GM12874 (cell line): ENCODE data around the gene EGFLAM.

ENCODE experiments used
- CTCF ChIP-seq: IDR thresholded peaks from 2 replicates; pipeline ENCODE4 v1.5.1; 2011; ENCODE audit warnings: low read depth, mild to moderate bottlenecking, control low read depth, low read length, moderate library complexity; ENCODE audit not compliant: insufficient read depth

EGFLAM gene

GRCh38 chr5:38403406-38403805 is 145.0 kb downstream of the EGFLAM start:
- TF ChIP-seq CTCF = no peak

- TF ChIP-seq CTCF = no peak
Observed at GRCh38 chr5:38403877-38404635, 145.7 kb downstream of the EGFLAM start.

- 0 out of 2 replicates have a peak, but pooled peaks have one; percentile 11 for TF ChIP-seq CTCF
Observed at GRCh38 chr5:38404667-38405276, 146.4 kb downstream of the EGFLAM start.

DNA sequence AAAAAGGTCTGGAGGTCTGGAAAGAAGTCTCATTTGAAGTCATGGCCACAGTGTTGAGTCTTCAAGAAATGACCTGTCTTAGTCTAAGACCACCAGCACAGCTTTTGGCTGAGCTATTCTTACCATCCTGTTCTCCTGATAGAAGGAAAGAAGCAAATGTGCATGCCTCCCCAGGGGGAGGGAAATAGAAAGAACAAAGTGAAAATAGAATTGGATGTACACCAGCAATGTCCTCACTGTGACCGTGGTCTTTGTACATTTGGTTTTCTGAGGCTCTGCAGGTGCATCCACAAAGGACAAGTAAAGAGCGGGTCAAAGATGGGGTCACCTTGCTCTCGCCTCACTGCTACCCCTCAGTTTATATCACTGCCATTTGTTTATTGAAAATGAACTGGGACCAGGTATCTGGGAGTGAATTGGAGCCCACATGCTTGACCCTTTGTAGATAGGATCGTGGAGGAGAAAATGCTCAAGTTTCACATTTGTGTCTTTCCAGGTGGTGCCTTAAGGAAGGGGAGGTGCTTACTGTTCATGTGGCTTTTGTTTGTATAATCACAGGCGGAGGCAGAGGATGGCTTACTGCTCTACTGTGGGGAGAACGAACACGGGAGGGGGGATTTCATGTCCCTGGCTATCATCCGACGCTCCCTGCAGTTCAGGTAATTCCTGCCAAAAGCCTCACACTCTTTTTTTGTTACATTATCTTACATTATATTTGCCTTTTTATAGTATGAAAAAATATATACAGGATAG is 150.3 kb downstream of the EGFLAM start:
- no peak for TF ChIP-seq CTCF

- TF ChIP-seq CTCF = no peak
Observed at GRCh38 chr5:38410304-38410990, 152.1 kb downstream of the EGFLAM start.

GRCh38 chr5:38413696-38414095 is 155.3 kb downstream of the EGFLAM start:
- no peak for TF ChIP-seq CTCF

DNA sequence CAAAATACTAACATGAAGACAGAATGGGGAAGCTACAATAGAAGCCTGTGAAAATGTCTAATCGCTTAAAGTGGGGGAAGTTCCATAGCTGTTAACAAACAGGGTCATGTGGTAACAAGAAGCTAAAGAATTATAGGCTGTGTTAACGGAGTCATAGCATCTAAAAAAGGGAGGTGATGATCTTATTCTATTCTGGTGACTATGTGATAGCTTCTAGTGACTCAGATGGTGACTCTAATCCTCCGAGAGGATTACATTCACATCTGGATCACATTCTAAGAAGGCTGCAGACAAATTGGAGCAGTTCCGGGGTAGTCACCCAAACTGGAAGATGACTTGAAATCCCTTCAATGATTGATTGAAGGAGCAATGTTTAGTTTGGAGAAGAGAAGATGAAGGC is 156.0 kb downstream of the EGFLAM start:
- no peak for TF ChIP-seq CTCF
